ENCODE data around the gene KCNJ9. TPM values are rescaled to one million over a fixed set of nuclear protein-coding genes. Genes with fewer than 3 reads are reported as not detected.

Gene KCNJ9
- total and polyA plus RNA-seq, 2 of the 13 experiments (the other 11 are each of a cell fraction or from before 2014, with no cell fraction given): not detected

- TF ChIP-seq EHMT2 (IDR thresholded peaks at IDR 0.05; ENCODE audit: borderline replicate concordance, low read depth, low read length) (no peak), CSRNP1 (CRISPR knock-in tag; IDR thresholded peaks at IDR 0.05) (no peak), MLX (CRISPR knock-in tag; IDR thresholded peaks at IDR 0.05) (no peak), MAFK (conservative IDR thresholded peaks at IDR 0.05 in 1 of 2, IDR thresholded peaks at IDR 0.05 in 1 of 2; ENCODE audit: low read length in 2 of 2) (peak; percentile 48 to 66; a peak in 3 of 4 replicates), TIGD3 (CRISPR knock-in tag; IDR thresholded peaks at IDR 0.05; ENCODE audit: borderline replicate concordance) (no peak), ZNF468 (CRISPR knock-in tag; IDR thresholded peaks at IDR 0.05) (no peak)
Observed at GRCh38 chr1:160129558-160129957, 48.2 kb downstream of the KCNJ9 start (continued).

GRCh38 chr1:160129966-160130365, 48.6 kb downstream of the KCNJ9 start:
- no peaks in the 10 kb centered on the region for H3K9me3 ChIP-seq (ENCODE audit: low read length)
- WGBS (ENCODE audit: low lambda C conversion rate): 71% methylated on average over 6 of the region's 11 CpGs
- intact Hi-C loops (cut with micrococcal nuclease; ENCODE audit: unreplicated experiment): no loop called here
- BruUV-seq (replicated peaks): no TSS peak
- no peaks in the 10 kb centered on the region for H3K79me2 ChIP-seq (ENCODE audit: insufficient read depth, low read length)
- H3K4me3 ChIP-seq (replicated peaks in 1 of 3; ENCODE audit: insufficient read depth in 1 of 3, low read depth in 2 of 3, low read length in 3 of 3): no peak overlapping the region
- in situ Hi-C loops (cut with HindIII; ENCODE audit: extremely low pct_ligation_motif_present, low pct_unique_long_range_greater_than_20kb): no loop called here
- no peaks in the 10 kb centered on the region for H3K27me3 ChIP-seq (ENCODE audit: control insufficient read depth in 1 of 2, insufficient read depth in 2 of 2, low read length in 2 of 2)
- no peaks in the 10 kb centered on the region for H4K20me1 ChIP-seq (ENCODE audit: insufficient read depth, low read length)
- DNase-seq (ENCODE audit: low spot score) (no peak), FAIRE-seq (no peak), ATAC-seq (no peak)
- H2AFZ ChIP-seq (ENCODE audit: low read length): no peak overlapping the region
- TF ChIP-seq PAWR (CRISPR knock-in tag; IDR thresholded peaks at IDR 0.05; ENCODE audit: borderline replicate concordance) (no peak), ETV6 (CRISPR knock-in tag; conservative IDR thresholded peaks at IDR 0.05) (no peak), ZNF816 (CRISPR knock-in tag; IDR thresholded peaks at IDR 0.05; ENCODE audit: borderline replicate concordance) (no peak), CC2D1A (CRISPR knock-in tag; IDR thresholded peaks at IDR 0.05) (no peak), RBM39 (IDR thresholded peaks at IDR 0.05; ENCODE audit: low read depth, low read length, poor library complexity, severe bottlenecking) (no peak), POLR2G (IDR thresholded peaks at IDR 0.05; ENCODE audit: low read depth, low read length) (no peak), CERS6 (CRISPR knock-in tag; IDR thresholded peaks at IDR 0.05) (no peak), THRA (CRISPR knock-in tag; IDR thresholded peaks at IDR 0.05; ENCODE audit: borderline replicate concordance) (no peak)
- ChIA-PET POLR2A (no interaction called here), CTCF (ENCODE audit: low intra/inter-chr PET ratio, low total read pairs) (no interaction called here)
- H3K4me1 ChIP-seq (ENCODE audit: insufficient read depth, low read length): peaks cover 69% of the 10 kb centered on the region
- H3K27ac ChIP-seq (ENCODE audit: extremely low read length, insufficient read depth, low read length): no peak overlapping the region
- no peak overlapping the region for H3K9ac ChIP-seq (ENCODE audit: insufficient read depth, low read depth, low read length)
- H3K36me3 ChIP-seq (replicated peaks in 1 of 2; ENCODE audit: control insufficient read depth in 1 of 2, insufficient read depth in 2 of 2, low read length in 2 of 2): no peaks in the 10 kb centered on the region
- no peak overlapping the region for H3K4me2 ChIP-seq (ENCODE audit: low read depth, low read length)
